ENCODE results near the gene GUF1.
A peak's percentile ranks its signal among the peaks of the same experiment; 100 is the strongest.

The GUF1 gene, protein sequence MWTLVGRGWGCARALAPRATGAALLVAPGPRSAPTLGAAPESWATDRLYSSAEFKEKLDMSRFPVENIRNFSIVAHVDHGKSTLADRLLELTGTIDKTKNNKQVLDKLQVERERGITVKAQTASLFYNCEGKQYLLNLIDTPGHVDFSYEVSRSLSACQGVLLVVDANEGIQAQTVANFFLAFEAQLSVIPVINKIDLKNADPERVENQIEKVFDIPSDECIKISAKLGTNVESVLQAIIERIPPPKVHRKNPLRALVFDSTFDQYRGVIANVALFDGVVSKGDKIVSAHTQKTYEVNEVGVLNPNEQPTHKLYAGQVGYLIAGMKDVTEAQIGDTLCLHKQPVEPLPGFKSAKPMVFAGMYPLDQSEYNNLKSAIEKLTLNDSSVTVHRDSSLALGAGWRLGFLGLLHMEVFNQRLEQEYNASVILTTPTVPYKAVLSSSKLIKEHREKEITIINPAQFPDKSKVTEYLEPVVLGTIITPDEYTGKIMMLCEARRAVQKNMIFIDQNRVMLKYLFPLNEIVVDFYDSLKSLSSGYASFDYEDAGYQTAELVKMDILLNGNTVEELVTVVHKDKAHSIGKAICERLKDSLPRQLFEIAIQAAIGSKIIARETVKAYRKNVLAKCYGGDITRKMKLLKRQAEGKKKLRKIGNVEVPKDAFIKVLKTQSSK
- 44.7 to 83.9 reads per million in 2 experiments for total RNA-seq

DNA sequence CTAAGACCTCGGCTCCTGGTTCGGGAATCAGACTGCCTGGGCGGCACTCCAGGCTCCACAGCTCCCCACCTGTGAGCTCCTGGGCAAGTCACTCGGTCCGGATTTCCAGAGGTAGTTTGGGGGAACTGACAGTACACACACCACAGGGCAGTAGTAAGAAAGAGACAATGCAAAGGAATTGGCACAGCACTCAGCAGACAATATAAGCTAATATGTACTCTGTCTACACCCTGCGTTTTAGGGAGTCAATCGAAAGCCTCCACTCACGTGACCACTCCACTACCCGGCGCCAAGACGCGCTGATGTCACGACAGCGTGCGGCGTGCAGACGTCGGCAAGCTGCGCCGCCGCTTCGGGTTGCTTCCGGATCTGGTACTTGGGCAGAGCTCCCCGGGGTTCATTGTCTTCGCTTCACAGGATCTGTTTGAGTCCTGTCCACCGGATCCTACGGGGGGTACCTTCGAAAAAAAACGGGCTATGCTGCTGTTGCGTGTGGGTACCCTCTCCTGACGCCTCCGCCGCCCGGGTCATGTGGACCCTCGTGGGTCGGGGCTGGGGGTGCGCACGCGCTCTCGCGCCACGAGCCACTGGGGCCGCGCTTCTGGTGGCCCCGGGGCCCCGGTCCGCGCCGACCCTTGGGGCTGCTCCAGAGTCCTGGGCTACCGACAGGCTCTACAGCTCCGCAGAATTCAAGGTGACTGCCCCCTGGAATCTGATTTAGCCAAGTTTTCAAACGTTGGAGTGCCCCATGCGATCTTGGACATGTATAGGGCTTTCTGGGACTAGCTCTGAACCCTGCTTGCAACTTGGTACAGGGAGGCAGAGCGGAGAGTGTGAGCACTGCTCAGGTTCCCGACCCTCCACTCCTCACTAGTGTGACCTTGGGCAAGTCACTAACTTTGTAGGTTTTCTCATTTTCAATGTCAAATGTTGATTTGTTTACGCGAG is at the start of gene GUF1:
GUF1 (plus strand) TSS at position 327 of the 948 bp plus-strand sequence; CDS start at position 530, 203 bp downstream.
- DNase-seq (ENCODE audit: low read depth), result peak; percentile 84

DNA sequence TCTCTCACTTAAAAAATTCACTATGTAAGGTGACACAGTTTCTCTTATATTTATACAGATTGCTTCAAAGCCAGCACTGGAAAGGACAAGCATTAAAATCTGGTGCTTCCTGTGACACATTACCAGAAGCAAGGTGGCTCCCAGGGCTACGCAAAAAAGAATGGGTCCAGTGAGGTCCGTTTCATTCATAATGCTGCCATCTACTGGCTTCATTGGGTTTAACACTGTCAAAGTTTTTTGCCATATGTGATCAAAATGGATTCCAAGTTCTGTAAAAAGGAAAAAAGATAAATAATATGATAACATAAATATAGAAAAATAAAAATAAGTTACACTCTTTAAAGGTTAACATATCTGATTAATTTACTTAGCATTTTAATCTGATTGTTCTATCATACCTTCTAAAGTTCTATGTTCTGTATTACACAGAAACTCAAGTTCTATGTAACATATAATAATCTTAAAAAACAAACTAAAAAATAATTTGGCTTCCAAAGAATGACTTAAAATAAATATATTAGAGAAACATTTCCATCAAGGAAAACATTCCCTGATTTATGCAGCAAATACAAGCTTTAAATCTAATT is 48.8 kb upstream of the GUF1 start:
- peak; percentile 5 for DNase-seq (ENCODE audit: low read depth)

DNA sequence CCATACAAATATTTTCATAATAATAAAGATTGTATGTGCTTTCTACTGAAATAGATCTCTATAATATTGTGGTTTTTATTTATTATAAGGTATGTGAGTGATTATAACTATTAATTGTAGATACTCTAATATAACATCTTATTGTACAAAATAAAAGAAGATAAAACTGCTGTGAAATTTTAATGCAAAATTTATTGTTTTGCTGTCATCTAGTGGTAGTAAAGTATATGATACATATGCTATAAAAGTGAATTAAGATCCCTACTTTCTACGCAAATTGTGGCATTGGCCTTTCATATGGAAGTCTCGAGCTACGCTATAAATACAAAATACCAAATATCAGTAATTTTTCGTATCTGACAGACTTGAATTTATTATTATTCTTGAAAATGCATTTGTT is 46.1 kb upstream of the GUF1 start:
- no peak for DNase-seq (ENCODE audit: low read depth)

DNA sequence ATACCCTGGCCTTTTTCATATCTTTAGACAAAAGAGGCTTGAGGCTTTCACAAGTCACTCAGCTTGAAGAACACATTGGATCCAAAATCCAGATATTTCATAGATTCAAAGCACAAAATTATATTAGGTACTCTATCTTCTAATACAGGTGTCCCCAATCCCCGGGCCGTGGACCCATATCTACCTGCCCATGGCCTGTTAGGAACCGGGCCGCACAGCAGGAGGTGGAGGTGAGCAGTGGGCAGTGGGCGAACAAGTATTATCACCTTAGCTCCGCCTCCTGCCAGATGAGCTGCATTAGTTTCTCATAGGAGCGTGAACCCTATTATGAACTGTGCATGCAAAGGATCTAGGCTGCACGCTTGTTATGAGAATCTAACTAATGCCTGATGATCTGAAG is 45.5 kb upstream of the GUF1 start:
- DNase-seq (ENCODE audit: low read depth), result no peak

DNA sequence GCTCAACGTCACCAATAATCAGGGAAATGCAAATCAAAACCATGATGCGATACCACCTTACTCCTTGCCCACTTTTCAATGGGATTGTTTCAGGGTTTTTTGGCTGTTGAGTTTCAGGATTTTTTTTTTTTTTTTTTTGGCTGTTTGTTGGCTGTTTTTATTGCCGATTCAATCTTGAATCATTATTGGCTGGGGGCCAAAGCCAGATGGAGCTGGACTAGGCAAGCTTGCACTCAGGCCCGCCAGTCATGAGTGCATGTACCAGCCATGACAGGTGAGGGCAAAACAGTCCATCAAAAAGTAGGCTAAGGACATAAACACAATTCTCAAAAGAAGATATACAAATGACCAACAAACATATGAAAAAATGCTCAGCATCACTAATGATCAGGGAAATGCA is 40.1 kb upstream of the GUF1 start:
- no peak for DNase-seq (ENCODE audit: low read depth)

DNA sequence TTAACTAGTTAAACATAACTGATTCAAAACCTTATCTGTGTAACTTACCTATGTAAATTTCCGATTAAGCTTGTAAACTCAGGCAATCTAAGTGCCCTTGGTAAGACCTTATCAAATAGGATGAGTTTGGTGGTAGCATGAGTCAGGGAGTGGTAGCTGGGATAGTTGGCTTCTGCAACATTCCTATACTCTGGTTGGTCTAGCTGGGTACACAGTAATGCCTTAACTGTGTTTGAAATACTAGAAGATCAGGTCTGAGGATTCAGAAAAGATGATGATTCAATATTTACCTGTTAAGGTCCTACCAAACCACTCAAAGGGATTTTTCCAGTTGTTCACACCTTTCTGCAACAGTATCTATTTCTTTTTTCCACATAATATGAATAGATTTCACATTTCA is 32.1 kb upstream of the GUF1 start:
- no peak for DNase-seq (ENCODE audit: low read depth)

DNA sequence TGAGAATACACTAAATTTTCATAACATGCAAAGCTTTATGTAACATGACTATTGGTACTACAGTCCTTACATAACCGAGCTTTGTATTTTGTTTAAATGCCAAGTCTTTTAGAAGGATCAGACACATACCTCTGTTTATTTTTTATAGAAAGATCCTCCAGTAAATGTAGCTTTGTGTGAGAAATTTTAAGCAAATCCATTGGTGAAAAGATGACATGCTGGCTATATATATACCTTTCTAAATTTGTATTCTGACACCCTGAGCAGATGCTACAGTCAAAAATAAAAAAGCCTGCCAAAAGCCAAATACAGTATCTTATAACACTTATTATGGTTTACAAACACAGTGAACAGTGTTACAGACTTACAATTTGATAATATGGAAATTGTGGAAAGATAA is 26.8 kb upstream of the GUF1 start, which contains the start of gene YIPF7:
YIPF7 (minus strand) TSS at position 201 of the 400 bp plus-strand sequence. CDS start 1,525 bp downstream, outside the sequence.
- no peak for DNase-seq (ENCODE audit: low read depth)

DNA sequence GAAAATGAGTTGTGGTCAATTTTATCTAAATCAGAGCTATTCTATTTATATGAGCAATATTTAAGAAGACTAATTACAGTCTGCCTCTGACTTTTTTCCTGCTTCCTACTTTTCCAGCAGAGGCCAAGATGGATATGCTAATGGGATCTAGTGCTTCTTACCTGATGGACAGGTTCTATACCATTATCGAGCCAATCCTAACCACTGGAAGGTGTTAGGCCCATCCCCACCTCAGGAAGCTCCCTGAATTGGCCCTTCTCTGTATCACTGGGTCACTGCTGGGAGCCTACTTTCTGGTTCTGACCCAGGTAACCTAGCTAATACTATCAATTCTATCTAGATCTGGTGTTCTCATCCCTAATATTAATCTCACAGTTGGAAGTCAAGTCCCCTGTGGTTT is 26.2 kb upstream of the GUF1 start:
- no peak for DNase-seq (ENCODE audit: low read depth)

DNA sequence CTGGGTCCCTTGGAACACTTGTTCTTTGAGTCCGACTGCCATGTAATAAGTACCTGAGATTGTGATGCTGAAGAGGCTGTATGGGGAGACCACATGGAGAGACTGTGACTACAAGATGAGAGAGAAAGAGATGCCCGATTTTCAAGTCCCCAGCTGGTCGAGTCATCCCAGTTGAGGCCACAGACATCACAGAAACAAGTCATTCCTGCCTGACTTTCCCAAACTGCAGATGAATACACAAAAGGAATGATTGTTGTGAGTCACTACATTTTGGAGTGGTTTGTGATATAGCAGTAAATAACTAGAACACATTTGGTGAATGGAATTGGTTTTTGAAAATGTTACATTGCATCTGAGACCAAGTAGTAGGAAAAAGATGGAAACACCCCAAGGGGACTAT is 17.8 kb upstream of the GUF1 start:
- no peak for DNase-seq (ENCODE audit: low read depth)

DNA sequence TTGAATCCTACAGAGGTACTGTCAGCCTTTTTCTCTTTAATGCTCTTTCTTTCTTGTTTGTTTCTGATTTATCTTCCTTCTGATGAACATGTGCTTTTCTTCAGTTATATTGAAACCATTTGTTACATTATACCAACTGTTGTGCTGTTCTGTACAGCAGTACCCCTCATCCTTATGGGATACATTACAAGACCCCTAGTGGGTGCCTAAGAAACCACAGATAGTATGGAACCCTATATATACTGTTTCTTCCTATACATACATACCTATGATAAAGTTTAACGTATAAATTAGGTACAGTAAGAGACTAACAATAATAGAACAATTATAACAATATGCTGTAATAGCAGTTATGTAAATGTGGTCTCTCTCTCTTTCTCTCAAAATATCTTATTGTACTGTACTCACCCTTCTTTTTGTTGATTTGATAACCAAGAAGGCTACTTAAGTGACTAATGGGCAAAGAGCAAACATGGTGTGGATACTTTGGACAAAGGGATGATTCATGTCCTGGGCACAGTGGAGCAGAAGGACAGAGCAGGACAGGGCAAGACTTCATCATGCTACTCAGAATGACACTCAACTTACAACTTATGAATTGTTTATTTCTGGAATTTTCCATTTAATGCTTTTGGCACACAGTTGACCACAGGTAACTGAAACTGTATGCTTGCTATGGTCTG is 16.1 kb upstream of the GUF1 start:
- no peak for DNase-seq (ENCODE audit: low read depth)

DNA sequence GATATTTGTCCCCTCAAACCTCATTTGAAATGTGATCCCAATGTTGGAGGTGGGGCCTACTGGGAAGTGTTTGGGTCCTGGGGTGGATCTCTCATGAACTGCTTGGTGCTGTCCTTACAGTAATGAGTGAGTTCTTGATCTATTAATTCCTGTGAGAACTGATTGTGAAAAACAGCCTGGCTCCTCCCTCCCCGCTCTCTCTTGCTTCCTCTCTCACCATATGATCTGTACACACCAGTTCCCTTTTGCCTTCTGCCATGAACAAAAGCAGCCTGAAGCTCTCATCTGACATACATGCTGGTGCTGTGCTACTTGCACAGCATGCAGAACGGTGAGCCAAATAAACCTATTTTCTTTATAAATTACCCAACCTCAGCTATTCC is 15.6 kb upstream of the GUF1 start:
- no peak for DNase-seq (ENCODE audit: low read depth)

DNA sequence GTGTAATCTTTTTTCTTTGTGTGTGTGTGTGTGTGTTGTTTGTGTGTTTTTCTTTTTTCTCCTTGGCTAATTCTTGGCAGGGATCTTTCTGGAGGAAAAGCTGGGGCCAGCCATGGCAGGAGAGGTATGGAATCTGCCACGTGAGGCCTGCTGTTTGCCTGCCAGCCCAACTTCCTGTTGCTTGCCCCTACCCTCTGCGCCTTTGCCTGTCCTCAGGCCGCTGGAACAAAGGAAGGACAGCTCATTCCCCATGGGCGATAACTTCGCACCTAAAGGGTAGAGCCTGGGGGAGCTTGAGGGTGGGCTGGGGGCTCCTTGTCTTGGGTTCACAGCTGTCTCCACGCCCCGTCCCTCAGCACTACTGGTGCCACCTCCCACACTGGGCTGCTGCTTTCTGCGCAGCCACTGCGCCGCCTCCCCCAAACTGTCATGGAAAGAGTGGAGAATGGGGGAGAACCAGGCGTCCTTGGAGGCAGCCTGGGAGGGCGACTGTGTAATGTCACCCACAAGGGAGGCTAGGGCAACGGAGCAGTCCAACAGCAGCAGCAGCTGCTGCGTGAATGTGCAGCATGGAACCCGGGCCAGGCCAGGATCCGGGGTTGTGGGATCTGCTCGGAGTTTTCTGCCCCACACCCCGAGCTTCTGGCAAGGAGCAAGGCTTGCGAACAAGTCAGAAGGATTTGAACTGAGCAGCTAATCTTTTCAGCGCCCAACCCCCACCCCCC is 14.5 kb upstream of the GUF1 start:
- DNase-seq (ENCODE audit: low read depth), result no peak

DNA sequence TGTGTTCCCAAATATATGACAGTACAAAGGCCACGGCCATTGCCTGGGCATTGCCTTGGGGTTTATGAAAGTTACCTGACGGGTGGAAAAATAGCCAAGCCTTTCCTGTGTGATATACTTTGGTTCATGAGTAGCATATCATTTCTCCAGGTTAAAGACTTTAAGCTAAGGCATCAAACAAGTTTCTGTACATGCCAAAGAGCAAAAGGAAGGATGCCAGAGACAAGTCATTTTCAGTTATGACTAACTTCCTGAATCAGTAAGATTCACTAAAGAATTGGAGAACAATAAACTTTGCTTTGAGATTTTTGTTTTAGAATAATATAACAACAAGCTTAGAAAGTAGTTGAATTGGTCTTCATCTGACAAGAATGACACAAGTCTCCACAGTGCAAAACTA is 9.7 kb upstream of the GUF1 start:
- DNase-seq (ENCODE audit: low read depth), result no peak

DNA sequence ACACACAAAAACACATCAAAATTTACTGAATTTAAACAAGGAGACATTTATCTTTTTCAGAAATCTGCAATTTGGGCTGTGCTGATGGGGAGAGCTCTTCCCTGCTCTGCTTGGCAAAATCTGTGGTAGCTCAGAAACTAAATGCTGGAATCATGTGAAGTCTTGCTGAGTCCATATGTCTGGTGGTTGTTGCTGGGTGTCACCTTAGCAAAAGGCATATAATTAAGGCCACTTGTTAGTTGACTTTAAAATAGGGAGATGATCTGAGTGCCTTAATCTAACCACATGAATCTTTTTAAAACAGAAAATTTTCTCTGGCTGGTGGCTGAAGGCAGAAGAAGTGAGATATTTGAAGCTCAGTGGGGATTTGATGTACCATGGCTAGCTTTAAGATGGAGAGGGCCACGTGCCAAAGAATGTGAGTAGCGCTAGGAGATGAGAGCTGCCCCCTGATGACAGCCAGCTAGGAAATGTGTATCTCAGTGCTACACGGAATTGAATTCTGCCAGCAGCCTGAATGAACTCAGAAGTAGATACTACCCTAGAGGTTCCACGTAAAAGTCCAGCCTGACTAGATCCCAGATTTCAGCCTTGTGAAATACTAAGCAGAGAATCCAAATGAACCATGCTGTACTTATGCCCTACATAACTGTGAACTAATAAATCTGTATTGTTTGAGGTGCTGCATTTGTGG is 7.6 kb upstream of the GUF1 start:
- no peak for DNase-seq (ENCODE audit: low read depth)

DNA sequence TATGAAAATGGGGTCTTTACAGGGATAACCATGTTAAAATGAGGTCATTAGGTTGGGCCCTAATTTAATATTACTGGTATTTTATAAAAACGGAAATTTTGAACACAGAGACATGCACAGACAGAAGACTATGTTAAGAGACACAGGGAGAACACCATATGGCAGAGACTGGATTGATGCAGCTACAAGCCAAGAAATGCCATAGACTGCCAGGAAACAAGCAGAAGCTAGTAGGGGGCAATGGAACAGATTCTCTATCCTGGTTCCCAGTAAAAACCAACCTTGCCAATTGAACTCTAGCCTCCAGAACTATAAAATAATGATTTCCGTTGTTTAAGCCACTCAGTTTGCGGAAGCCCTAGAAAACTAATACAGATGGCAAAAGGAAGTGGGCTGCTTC is 6.6 kb upstream of the GUF1 start:
- DNase-seq (ENCODE audit: low read depth), result no peak

DNA sequence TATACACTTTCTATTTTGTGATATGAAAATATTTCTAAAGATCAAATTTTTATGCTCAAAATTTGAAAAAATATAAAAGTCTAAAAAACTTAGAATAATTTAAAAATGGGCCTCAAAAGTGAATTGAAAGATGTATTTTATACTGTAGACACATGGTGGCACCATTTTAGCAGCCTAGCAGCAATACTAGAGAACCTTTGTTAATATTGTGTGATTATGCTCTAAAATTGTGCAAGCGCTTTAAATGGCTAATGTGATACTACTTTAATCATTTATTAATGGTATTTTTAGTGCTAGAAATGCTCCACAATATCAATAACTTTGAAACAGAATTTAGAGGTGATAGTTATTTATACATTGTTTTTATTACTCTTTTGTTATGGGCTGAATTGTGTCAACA is 3.7 kb upstream of the GUF1 start:
- no peak for DNase-seq (ENCODE audit: low read depth)

DNA sequence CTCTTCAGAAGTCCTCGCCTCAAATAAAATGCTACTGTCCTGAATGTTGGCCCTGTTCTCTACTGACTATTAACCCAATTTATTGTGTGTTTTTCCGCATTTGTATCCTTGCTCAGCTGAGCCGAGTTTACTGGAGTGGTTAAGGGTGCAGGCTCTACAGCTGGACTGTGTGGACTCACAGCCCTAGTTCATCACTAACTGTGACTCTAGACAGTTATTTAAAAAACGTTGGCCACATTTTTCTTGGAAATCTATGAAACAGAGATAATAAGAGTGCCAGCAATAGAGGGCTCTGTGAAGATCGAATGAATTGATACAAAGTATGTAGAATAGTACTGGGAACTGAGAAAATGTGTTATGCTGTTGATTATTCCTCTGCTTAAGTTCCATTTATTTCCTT is 2.9 kb upstream of the GUF1 start:
- no peak for DNase-seq (ENCODE audit: low read depth)

DNA sequence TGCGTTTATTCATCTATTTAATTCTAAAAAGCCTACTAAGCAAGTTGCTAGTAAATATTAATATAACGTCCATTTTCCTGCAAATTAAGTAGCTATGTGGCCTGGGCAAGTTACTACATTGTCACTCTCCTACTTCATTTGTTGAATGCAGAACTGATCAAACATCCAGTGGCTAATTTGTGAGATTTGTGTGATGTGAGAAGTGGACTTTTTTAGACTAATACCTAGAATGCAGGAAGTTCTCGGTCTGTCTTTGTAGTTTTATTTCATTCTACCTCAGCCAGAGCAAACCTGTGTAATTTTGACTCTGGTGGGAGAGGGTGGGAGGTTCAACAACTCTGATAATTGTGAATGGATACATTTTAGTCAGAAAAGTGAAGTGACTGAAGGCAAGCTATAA is 840 bp downstream of the GUF1 start:
- no peak for DNase-seq (ENCODE audit: low read depth)

DNA sequence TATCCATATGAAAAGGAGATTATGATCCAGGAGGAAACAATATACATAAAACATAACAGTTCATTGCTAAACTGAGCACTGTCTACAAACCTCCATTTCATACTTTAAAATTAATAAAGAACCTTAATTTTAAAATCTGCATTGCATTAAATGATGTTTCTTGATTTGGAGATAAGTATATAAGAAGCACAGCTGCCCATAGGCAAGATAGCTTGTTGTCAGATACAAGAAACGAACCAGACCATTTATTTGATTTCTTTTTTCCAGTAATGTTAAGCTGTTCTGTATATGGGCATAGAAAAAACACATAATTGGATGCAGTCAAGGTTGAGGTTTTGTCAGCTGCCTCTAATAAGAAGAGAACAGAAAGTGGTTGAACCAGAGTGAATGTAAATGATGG is 6.4 kb downstream of the GUF1 start:
- no peak for DNase-seq (ENCODE audit: low read depth)

DNA sequence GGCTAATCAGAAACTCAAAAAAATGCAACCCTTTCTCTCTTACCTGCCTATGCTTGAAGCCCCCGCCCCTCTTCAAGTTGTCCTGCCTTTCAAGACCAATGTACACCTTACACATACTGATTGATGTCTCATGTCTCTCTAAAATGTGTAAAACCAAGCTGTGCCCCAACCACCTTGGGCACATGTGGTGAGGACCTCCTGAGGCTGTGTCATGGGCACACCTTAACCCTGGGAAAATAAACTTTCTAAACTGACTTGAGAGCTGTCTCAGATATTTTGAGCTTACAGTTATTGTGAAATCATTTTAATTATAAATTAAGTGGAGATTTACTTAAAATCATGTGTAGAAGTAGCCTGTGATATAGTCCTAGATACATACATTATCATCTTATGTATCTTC is 22.2 kb downstream of the GUF1 start:
- DNase-seq (ENCODE audit: low read depth), result no peak
